Gastrocnemius medialis (tissue), 4 donors: ENCODE measurements around the gene RUSF1.

ENCODE experiments used
- CTCF ChIP-seq, 5 experiments: fragments of 450-650 bp in 3 of 5; fragments of 200-600 bp in 2 of 5; sonication (generic) in 2 of 5; IDR thresholded peaks in 4 of 5; conservative IDR thresholded peaks in 1 of 5; 1 replicate in 4 of 5; 2 replicates in 1 of 5; pipeline ENCODE4 v1.5.1; 2016 to 2019; ENCODE audit warnings: antibody characterized with exemption in 5 of 5, mild to moderate bottlenecking in 3 of 5, moderate library complexity in 3 of 5
- POLR2A ChIP-seq, 2 donors: fragments of 450-650 bp; IDR thresholded peaks; one replicate each; pipeline ENCODE4 v1.6.1; 2017; ENCODE audit warnings: antibody characterized with exemption in 2 of 2, mild to moderate bottlenecking in 2 of 2, moderate library complexity in 2 of 2

- TF ChIP-seq CTCF (IDR thresholded peaks at IDR 0.05 in 4 of 5, conservative IDR thresholded peaks at IDR 0.05 in 1 of 5) (no peak), POLR2A (IDR thresholded peaks at IDR 0.05) (no peak)
Measured at GRCh38 chr16:31513126-31513525, 4.9 kb upstream of the RUSF1 start.
